ENCODE data around the gene RAD51B.
A peak's percentile ranks its signal among the peaks of the same experiment; 100 is the strongest.
"Not testable (repeated sequence)": the region's sequence is repeated elsewhere in the genome, so short reads cannot be mapped to it uniquely, and the experiment has no call there.

The RAD51B gene

GRCh38 chr14:68409387-68409786, 589.8 kb downstream of the RAD51B start:
- no peak for DNase-seq (ENCODE audit: low spot score)

DNA sequence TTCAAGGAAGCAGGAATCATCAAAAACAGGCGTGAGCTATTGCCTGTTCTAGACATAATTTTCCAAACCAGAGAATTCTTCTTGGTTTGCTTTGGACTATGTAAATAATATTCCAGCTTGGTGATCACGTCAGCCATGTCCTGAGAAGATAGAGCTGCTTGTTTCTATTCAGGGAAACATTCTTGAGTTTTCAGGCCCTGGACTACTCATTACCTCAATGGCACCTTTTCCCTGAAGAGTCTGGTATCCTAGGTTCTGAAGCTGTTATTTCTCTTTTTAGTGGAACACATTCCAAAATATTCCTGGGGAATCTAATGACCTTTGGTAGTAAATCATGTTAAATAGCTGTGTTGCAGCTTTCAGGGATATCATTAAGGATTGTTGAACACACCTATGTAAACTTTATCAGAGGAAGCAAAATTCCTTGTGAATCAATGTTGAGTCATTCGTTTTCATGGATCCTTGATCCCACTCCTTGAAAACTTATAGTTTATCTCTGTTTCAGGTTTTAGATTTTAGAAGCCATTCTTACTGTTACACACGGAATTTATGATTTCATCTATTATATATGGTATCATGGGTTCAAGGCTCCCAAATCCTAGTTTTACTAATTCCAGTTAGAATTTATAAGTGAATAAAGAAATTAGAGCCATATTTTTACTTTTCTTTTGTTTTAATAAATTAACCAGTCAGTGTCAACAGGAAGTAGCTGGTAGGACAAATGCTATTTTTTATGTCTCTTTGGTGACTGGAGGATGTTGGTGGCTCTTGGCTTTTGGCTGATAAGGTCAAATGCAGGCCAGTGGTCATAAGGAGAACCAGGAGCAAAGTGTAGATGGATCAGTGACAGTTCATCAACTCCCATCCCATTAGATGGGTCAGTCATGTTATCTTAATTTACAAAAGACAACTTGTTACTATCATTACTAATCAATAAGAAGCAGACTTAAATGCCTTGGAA, 593.2 kb downstream of the RAD51B start:
- no peak for DNase-seq (ENCODE audit: low spot score)

- DNase-seq (ENCODE audit: low spot score), result no peak
These were observed 593.9 kb downstream of the RAD51B start for GRCh38 chr14:68413509-68413908.

GRCh38 chr14:68414121-68414520, 594.5 kb downstream of the RAD51B start:
- no peak for DNase-seq (ENCODE audit: low spot score)

GRCh38 chr14:68416171-68416570, 596.6 kb downstream of the RAD51B start:
- no peak for DNase-seq (ENCODE audit: low spot score)

DNA sequence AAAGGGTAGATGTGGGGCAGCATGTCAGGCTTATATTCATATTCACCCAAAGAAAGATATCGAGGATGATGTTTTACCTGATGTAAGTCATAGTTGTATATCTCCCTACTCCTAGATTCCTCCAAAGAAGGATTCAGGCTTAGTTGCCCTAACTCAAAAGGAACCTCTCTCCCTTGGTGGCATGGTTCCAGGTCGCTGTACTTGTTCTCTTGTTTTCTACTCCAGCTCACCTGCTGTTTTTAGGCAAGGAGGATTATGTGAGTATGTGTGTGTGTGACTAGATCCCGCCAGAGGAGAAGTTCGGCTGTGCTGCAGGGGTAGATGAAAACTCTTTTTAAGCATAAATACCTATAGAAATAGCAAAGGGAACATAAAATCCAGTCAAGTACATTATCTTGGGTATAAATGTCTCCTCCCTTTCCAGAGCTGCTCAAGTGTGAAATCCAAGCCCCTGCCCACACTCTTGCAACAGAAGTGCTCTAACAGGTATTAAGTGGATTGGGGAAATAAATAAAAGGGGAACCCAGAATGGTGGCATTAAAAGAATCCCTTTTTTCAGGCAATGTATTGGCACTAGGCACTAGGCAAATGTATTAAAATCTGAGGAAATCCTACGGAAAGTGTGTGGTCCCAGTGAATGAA, 597.6 kb downstream of the RAD51B start:
- no peak for DNase-seq (ENCODE audit: low spot score)

GRCh38 chr14:68418174-68419118, 598.9 kb downstream of the RAD51B start:
- no peak for DNase-seq (ENCODE audit: low spot score)

DNA sequence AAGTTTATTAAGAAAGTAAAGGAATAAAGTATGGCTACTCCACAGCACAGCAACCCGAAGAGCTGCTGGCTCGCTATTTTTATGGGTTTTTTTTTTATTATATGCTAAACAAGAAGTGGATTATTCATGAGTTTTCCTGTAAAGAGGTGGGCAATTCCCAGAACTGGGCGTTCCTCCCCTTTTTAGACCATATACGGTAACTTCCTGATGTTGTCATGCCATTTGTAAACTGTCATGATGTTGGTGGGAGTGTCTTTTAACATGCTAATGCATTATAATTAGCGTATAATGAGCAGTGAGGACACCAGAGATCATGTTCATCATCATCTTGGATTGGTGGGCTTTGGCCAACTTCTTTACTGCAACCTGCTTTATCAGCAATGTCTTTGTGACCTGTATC, 600.8 kb downstream of the RAD51B start:
- DNase-seq (ENCODE audit: low spot score), result no peak

- DNase-seq (ENCODE audit: low spot score), result no peak
These were observed 601.5 kb downstream of the RAD51B start for GRCh38 chr14:68421116-68421515.

GRCh38 chr14:68423686-68424085, 604.1 kb downstream of the RAD51B start:
- no peak for DNase-seq (ENCODE audit: low spot score)

DNA sequence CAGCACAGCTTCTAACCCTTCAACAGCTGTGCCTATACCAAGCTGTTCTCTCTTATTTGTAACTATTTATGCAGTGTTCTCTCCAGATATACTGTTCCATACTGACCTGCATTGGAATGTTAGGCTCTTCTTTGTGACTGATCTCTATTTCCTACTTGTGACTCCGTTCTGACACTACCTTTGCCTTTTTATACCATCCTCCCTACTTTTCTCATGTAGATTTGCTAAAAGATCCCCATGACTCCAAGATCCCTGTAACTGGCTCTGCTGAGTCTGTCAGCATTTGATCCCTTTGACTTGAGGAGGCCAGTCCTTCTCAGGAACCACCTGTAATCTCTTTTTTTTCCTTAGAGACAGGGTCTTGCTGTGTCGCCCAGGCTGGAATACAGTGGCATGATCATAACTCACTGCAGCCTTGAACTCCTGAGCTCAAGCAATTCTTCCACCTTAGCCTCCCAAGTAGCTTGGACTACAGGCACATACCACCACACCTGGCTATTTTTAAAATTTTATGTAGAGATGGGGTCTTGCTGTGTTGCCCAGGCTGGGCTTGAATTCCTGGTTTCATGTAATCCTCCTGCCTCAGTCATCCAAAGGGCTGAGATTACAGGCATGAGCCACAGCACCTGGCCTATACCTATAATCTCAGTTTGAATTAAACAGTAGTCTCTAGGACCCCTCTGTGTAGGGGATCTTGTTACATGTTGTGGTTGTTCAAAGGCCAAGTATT, 605.0 kb downstream of the RAD51B start:
- no peak for DNase-seq (ENCODE audit: low spot score)

- DNase-seq (ENCODE audit: low spot score), result peak; percentile 22
These were observed 607.3 kb downstream of the RAD51B start for GRCh38 chr14:68426661-68427549.

DNA sequence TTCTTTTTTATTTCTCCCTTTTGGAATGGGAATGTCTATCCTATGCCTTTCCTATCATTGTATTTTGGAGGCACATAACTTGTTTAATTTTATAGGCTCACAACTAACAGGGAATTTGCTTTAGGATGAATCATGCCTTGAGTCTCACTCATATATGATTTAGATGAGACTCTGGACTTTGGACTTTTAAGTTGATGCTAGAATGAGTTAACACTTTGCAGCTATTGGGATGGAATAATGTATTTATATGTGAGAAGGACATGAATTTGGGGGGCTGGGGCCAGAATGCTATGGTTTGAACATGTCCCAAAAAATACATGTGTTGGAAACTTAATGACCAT, 607.9 kb downstream of the RAD51B start:
- no peak for DNase-seq (ENCODE audit: low spot score)

DNA sequence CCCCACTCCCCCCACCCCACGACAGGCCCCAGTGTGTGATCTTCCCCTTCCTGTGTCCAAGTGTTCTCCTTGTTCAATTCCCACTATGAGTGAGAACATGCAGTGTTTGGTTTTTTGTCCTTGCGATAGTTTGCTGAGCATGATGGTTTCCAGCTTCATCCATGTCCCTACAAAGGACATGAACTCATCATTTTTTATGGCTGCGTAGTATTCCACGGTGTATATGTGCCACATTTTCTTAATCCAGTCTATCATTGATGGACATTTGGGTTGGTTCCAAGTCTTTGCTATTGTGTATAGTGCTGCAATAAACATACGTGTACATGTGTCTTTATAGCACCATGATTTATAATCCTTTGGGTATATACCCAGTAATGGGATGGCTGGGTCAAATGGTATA, 609.3 kb downstream of the RAD51B start:
- DNase-seq (ENCODE audit: low spot score), result not testable (repeated sequence)

GRCh38 chr14:68434173-68434572, 614.6 kb downstream of the RAD51B start:
- not testable (repeated sequence) for DNase-seq (ENCODE audit: low spot score)

GRCh38 chr14:68435631-68436030, 616.1 kb downstream of the RAD51B start:
- DNase-seq (ENCODE audit: low spot score), result not testable (repeated sequence)

DNA sequence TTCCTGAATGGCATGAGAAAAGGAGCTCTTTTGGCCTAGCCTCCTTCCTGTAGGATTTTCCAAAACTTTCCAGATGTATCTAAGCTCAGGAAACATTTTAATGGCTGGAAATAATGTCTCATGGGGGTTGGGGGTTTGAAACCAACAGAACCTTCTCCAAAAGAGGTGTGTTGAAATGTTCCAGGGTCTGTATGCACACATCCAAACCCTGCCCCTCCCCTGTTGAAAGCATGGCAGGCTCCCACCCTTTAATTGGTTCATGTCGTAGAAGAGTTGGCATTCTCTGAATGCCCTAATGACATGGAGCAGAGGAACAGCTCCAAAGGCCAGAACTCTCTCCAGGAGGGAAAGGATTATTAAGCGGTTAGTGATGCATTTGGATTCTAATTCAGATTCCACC, 620.1 kb downstream of the RAD51B start:
- no peak for DNase-seq (ENCODE audit: low spot score)

- DNase-seq (ENCODE audit: low spot score), result peak; percentile 74
These were observed 621.2 kb downstream of the RAD51B start for GRCh38 chr14:68440820-68441219.

- DNase-seq (ENCODE audit: low spot score), result no peak
These were observed 622.0 kb downstream of the RAD51B start for GRCh38 chr14:68441542-68441941.

- no peak for DNase-seq (ENCODE audit: low spot score)
These were observed 623.5 kb downstream of the RAD51B start for GRCh38 chr14:68442828-68443629.

Data from COLO829 (cell line).